ENCODE results near the gene FOXP1. TPM values are rescaled to one million over a fixed set of nuclear protein-coding genes. Genes with fewer than 3 reads are reported as not detected.

The FOXP1 gene
- total RNA-seq, 4 donors from 2014 or later = 181 to 225 (median 205) TPM

DNA sequence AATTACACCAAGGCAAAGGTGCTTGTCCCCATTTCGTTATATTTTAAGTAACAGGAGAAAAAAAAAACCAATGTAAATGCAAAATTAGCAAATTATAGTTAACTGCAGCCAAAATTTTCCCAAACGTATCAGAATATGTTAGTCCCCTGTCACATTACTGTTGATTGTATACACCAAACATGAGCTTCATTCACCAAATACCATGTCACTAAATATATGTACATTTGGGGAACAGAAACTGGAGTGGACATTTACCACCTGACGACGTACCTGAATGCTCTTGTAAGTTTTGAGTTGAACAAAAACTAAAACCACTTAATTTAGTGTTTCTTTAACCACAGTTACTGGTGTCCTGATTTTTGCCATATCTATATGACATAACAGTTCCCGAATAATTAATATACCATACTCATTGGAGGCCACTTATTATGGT is 3.3 kb upstream of the FOXP1 start:
- Histone ChIP-seq H3K4me1 (peaks cover 0 to 39% (median 34%) of the 10 kb centered on the region in 4 donors), H3K27me3 (no peaks in the 10 kb centered on the region), H3K9me3 (peaks cover 0 to 5% (median 0%) of the 10 kb centered on the region in 4 donors), H3K4me3 (no peak overlapping the region), H3K36me3 (no peaks in the 10 kb centered on the region), H3K27ac (replicated peaks in 1 of 4) (peak overlapping the region in 2 of 4 donors; percentile 53 to 100)
- DNase-seq (ENCODE audit: extremely low spot score) = peak; percentile 12
- no peak for TF ChIP-seq POLR2AphosphoS5 (IDR thresholded peaks at IDR 0.05)
- TF ChIP-seq EP300 (IDR thresholded peaks at IDR 0.05) = no peak
- intact Hi-C loops (cut with DNase I) = loop anchor here (5.0 to 10.0 kb wide), 5 partner anchors 95 to 1035 kb away; no protein-coding TSS in a partner anchor
- 36% methylated on average over 5 of the region's 5 CpGs for WGBS

DNA sequence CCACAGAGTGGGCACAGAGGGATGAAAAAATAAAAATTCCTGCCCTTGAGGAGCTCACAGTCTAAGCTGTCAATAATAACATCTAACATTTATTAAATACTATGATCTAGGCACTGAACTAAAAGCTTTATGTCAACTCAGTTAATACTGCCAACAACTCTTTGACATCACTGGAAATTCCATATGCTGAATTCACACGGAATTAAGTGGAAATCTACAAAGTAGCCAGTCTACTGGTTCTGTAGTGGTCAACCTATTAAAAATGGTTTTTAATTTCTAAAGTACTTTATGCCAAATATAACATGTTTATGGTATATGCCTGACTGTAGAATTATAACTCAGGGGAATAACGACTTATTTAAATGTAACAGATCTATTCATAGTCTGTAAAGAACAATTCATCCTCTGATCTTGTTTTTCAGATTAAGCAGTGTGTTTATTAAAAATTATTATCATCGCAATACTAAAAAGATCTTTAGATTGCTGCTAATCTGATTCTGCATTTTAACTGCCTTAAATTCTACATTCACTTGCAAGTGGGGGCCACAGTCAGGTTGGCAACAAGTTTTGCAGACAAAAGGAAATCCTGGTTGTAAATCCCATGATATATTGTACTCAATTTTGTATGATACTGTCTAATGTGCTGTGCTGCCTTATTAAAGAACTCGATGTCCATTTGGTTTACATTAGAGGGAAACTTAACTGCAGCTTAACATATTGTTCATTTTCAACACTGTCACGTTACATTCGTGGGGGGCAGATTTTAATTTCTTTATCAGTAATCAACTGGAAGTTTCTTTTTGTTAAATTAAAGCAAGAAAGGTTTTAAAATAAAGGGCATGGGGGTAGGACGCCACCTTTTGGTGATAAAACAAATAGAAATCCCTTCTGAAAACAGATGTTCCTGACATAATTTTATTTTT is 2.6 kb upstream of the FOXP1 start:
- DNase-seq (ENCODE audit: extremely low spot score) = peak; percentile 57
- H3K4me1 ChIP-seq = peaks cover 0 to 39% (median 34%) of the 10 kb centered on the region in 4 donors
- intact Hi-C loops (cut with DNase I) = loop anchor here (5.0 to 10.0 kb wide), 5 partner anchors 96 to 1034 kb away; no protein-coding TSS in a partner anchor
- no peaks in the 10 kb centered on the region for H3K27me3 ChIP-seq
- peak overlapping the region; percentile 96 to 100 (median 98) for H3K27ac ChIP-seq (replicated peaks in 1 of 4)
- TF ChIP-seq, protein P1, sequence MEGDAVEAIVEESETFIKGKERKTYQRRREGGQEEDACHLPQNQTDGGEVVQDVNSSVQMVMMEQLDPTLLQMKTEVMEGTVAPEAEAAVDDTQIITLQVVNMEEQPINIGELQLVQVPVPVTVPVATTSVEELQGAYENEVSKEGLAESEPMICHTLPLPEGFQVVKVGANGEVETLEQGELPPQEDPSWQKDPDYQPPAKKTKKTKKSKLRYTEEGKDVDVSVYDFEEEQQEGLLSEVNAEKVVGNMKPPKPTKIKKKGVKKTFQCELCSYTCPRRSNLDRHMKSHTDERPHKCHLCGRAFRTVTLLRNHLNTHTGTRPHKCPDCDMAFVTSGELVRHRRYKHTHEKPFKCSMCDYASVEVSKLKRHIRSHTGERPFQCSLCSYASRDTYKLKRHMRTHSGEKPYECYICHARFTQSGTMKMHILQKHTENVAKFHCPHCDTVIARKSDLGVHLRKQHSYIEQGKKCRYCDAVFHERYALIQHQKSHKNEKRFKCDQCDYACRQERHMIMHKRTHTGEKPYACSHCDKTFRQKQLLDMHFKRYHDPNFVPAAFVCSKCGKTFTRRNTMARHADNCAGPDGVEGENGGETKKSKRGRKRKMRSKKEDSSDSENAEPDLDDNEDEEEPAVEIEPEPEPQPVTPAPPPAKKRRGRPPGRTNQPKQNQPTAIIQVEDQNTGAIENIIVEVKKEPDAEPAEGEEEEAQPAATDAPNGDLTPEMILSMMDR (IDR thresholded peaks at IDR 0.05) = peak; percentile 75 to 82 (median 76)
- no peak for TF ChIP-seq POLR2AphosphoS5 (IDR thresholded peaks at IDR 0.05)
- WGBS = 19% methylated on average over 7 of the region's 7 CpGs
- H3K36me3 ChIP-seq = no peaks in the 10 kb centered on the region
- peaks cover 0 to 5% (median 0%) of the 10 kb centered on the region in 4 donors for H3K9me3 ChIP-seq
- peak overlapping the region in 3 of 4 donors; percentile 10 to 98 (median 93) for H3K4me3 ChIP-seq

DNA sequence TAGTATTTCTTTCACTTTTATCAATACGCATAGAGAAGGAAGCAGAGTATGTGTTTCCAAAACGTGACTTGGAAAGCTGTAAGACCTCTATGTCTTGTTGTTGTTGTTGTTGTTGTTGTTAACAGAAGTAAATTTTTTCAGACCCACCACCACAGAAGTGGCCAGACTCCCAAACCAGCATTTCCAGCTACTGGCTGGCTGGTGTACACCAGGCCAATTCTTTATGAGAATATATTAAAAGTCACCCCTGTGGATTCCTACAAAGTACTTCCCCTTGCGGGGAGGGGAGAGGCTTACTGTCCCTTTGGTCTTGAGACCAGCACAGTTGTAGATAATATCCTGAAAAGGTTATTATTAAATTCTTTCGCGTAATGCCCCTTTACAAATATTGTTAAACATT is 1.6 kb upstream of the FOXP1 start:
- Histone ChIP-seq H3K27ac (replicated peaks in 1 of 4) (peak overlapping the region; percentile 96 to 100 (median 98)), H3K9me3 (peaks cover 0 to under 1% (median 0%) of the 10 kb centered on the region in 4 donors), H3K27me3 (no peaks in the 10 kb centered on the region), H3K36me3 (no peaks in the 10 kb centered on the region), H3K4me1 (peaks cover 3 to 46% (median 35%) of the 10 kb centered on the region in 4 donors), H3K4me3 (peak overlapping the region; percentile 86 to 98 (median 90))
- DNase-seq (ENCODE audit: extremely low spot score) = peak; percentile 77
- intact Hi-C loops (cut with DNase I) = loop anchor here (5.0 to 10.0 kb wide), 5 partner anchors 97 to 1033 kb away; no protein-coding TSS in a partner anchor
- 25% methylated on average over 5 of the region's 5 CpGs for WGBS
- TF ChIP-seq POLR2AphosphoS5 (IDR thresholded peaks at IDR 0.05) = no peak
- TF ChIP-seq EP300 (IDR thresholded peaks at IDR 0.05) = no peak
- TF ChIP-seq, protein P1 (IDR thresholded peaks at IDR 0.05) = peak in 2 of 3 experiments; percentile 6 to 7
- TF ChIP-seq POLR2A (IDR thresholded peaks at IDR 0.05; ENCODE audit: low read depth) = no peak

DNA sequence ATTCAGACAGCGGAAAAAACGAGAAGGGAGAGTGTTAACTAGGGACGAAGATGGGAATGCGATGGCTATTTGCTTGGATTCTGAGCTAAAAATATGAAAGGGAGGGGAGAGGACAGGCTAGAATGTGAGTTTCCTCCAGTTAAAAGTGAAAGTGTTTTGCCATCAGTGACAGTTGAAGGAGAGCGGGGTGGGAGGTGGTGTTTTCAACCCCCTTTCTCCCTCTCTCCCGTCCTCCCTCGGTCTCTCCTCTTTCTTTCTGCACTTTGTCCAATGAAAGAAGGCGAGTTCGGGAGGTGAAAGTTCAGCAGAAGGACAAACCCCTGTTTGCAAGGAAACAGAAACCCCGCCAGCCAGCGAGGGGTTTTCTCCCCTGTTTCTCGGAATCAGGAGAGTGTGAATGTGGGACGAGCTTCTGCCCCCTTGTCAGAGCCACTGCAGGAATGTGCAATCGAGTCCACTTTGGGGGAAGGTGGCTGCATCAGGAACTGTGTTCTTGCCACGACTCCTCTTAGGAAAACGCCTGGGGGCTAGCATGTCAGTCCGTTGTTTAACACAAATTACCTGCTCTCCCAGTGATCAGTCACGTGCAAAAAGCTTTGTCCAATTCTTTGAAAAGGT is 975 bp upstream of the FOXP1 start:
- WGBS = under 1% methylated on average over 18 of the region's 18 CpGs
- Histone ChIP-seq H3K27me3 (no peaks in the 10 kb centered on the region), H3K4me3 (peak overlapping the region; percentile 86 to 98 (median 90)), H3K9me3 (no peaks in the 10 kb centered on the region), H3K27ac (replicated peaks in 1 of 4) (peak overlapping the region; percentile 96 to 100 (median 98)), H3K36me3 (no peaks in the 10 kb centered on the region), H3K4me1 (peaks cover 5 to 50% (median 35%) of the 10 kb centered on the region in 4 donors)
- peak; percentile 92 for DNase-seq (ENCODE audit: extremely low spot score)
- TF ChIP-seq, protein P1 (IDR thresholded peaks at IDR 0.05) = peak in 1 of 3 experiments; percentile 19
- no peak for TF ChIP-seq EP300 (IDR thresholded peaks at IDR 0.05)
- TF ChIP-seq POLR2A (IDR thresholded peaks at IDR 0.05; ENCODE audit: low read depth) = no peak
- TF ChIP-seq POLR2AphosphoS5 (IDR thresholded peaks at IDR 0.05) = peak; percentile 53 to 80
- intact Hi-C loops (cut with DNase I) = loop anchor here (5.0 to 10.0 kb wide), 9 partner anchors 98 to 1032 kb away; no protein-coding TSS in a partner anchor

Measured in esophagus muscularis mucosa (tissue), 4 donors.